Non-pigmented ciliary epithelial cell (primary cell): ENCODE data around the gene ADAM12.
"Not testable (repeated sequence)": the region's sequence is repeated elsewhere in the genome, so short reads cannot be mapped to it uniquely, and the experiment has no call there.

Experiments
- DNase-seq: peaks from one replicate; pipeline ENCODE4 v3.0.0-alpha.2; 2010; ENCODE audit warnings: low read depth

Gene ADAM12

DNA sequence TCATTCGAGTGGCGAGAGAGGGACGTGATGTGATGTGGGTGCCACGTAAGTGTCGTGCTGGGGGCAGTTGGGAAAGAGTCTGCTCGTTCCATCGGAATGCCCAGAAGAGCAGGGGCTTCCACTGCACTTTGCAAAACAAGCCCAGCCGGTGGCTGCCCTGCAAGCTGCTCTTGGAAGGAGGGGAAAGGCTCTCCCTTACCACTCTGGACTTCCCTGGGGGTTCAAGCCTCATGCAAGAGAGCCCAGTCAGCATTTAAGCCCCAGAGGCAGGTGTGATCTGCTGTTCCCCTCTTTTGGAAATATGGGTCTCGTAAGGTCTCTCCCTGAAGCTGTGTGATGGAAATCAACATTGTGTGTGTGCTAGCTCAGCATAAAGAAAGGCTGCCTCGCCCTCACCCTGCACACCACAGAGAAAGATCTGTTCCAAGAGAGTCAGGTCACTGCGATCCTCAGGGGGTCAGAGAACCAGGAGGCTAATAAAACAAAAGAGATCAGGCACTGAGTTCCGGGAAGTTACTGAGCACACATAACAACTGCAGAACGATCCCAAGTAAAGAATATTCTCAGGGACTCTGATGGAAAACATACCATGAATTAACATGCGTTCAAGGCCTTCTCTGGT, 212.5 kb downstream of the ADAM12 start:
- DNase-seq = no peak

DNA sequence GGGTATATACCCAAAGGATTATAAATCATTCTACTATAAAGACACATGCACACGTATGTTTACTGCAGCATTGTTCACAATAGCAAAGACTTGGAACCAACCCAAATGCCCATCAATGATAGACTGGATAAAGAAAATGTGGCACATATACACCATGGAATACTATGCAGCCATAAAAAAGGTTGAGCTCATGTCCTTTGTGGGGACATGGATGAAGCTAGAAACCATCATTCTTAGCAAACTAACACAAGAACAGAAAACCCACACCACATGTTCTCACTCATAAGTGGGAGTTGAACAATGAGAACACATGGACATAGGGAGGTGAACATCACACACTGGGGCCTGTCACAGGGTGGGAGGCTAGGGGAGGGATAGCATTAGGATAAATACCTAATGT, 215.5 kb downstream of the ADAM12 start:
- DNase-seq = not testable (repeated sequence)

DNA sequence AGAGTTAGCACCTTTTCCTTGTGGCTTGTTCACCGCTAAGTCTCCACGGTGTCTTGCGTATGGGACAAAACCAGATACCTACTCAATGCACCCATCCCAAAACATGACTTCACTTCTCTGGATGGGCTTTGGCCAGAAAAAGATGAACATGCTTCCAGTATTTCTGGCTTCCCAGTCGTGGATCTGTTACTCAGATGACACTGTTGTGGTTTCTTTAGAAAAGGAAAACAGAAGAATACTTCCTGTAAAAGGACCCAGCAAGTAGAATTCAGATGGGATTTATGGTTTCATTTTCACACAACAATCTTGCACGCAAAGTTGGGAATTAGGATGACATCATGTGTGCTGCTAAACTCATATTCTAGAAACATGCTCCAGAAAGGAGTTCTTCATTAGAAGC, 216.7 kb downstream of the ADAM12 start:
- DNase-seq = peak; percentile 53

DNA sequence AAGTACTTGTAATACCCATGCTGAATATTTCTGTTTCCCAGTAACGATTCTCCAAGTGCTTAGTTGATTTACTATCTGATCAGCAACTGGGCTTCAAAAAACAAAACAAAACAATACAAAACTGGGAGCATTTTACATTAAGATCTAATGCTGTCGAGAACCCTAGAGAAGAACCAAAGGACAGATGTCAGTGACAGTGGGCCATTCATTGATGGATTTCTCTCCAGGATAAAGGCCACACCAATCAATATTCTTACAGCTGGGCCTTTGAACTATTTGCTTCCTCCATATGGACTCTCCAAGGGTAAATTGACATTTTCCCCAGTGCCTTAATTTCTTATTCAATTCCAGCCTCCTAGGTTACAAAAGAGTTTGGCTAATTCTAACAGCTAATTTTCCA, 217.5 kb downstream of the ADAM12 start:
- DNase-seq = no peak

DNA sequence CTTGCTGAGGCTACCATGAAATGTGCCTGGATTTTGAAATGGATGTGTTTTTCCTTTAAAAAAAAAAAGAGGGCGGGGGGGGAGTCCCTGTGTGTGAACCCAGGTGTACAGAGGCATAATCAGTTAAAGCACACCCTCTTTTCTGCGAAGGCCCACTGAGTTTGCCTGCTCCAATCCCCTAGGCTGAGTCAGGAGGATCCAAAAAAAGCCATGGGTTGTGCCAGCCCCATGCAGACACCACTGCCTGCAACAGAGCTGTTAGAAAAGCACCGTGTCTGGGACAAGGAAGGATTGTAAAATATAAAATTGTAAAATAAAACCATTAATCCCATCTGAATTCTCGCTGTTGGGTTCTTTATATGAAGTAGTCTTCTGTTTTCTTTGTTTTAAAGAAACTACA, 217.9 kb downstream of the ADAM12 start:
- DNase-seq = no peak

DNA sequence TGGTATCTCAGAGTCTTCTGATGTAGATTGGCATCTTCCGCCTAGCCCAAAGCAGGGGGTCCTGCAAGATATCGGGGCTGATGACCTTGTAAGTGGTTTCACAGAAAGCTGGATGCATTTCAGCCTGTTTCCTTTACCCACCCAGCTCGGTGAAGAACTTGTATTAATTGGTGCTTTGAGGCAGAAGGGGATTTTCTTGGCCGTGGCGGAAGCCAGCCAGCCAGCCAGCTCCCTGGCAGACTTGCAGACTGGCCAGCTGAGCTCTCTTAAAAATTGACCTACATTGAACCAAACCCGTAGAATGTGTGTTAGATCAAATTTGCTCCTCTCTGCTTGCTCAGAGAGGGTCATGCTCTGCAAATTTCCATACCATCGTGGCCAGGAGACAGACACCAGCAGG, 218.4 kb downstream of the ADAM12 start:
- DNase-seq = no peak

DNA sequence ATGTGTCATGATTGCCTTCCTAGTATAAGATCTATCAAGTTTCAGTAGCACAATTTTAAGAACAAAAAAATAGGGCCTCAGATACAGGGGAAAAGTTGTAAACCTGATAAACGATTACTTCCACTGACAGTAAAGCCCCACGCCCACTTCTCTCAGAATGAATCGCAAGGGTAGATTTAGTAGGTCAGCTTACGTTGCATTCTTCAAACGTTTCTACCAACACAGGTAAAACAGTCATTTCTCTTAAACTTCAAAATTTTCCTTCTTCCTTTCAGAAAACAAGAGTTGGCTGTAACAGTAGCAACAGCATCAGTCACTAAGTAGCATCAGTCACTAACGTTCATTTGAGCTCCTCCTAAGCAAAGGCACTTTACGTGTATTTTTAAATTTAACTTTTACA, 221.5 kb downstream of the ADAM12 start:
- no peak for DNase-seq

DNA sequence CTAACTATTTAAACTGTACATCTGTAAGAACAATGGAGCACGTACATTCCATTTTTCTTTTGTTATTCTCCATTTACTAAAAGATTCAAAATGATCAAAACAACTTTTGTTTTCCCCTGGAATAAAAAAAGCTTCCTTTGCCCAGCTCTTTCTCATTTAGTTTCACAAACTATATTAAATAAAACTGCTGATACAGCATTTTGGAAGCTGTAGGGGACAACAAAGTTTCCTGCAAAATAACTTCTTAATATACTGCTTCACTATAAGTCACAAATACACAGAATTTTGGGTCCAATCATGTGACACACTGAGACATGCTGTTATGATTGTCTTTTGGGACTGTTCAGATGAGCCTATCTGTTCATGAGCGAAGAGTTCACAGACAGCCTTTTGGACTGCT, 222.4 kb downstream of the ADAM12 start:
- DNase-seq = no peak

DNA sequence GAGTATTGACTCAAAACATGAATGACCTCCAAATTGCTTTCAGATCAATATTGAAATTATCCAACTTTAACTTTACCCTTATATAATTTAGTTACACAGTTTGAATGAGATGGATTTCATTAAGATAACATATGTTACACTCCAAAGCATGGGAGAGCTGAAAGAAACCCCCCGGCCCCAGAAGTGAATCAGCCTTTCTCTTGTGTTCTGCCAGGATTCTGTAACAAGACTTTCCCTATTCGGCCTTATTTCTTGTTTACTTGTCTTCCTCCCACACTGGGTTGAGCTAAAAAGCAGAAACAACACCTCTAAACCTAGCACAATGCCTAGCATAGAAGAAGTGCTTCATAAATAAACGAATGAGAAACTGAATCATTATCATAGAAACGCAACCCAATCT, 224.8 kb downstream of the ADAM12 start:
- no peak for DNase-seq

DNA sequence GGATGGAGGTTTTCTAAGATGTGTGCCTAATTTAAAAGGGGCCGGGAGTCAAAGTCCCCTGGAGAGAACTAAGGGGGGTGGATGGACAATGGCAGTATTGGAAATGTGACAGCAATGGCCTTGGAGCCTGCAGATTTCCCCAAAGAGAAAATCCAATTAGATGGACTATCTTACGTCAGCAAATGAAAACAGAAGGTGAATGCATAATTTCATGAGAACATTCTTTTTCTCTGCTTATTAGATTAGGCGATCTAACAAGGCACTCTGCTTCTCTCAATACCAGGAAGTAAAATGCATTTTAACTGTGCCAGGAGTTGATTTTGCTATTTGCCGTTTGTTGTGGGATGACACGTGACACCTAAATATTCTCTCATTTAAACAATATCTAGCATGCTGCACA, 226.6 kb downstream of the ADAM12 start:
- no peak for DNase-seq

DNA sequence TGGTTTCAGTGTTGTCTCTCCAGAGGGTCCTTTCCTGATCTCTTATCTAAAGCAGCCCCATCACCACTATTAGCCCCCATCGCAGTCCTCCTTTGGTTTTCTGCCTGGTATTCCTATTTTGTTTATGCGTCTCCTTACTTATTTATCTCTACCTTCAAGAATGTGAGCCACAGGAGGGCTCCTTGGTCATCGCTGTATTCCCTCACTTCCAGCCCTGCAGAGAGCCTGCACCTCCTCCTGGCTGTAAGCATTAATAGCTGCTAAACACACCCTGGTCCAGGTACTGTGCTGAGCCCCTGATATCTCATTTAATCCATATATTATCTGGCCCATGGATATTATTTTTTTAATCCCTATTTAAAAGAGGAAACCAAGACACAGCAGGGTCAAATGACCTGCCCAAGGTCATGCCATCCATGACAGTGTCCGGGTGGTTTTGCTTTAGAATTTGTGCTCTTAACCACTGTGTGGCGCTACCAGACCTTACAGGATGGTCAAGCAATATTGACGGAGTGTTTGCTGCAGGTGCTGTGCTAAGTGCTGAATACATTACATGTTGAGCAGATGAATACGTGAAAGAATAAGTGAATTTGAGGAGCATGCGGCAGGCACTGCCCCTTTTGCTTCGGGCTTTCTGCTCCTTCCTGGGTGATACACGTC, 227.2 kb downstream of the ADAM12 start:
- DNase-seq = no peak

DNA sequence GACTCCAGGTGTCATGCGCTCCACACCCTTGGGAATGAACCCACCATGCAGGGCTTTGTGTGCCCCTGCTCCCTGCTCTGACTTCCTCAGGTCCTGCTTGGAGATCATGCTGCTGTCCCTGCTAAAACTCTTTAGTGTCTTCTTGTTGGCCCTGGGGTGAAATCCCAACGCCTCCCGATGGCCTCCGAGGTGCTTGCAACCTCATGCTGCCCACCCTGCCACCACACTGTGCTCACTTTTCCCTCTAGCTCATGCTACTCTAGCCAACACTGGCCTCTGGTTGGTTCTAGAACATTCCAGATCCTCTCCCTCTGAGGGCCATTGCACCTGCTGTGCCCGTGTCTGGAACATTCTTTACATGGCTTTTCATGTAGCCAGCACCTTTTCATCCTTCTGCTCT, 227.7 kb downstream of the ADAM12 start:
- DNase-seq = no peak

DNA sequence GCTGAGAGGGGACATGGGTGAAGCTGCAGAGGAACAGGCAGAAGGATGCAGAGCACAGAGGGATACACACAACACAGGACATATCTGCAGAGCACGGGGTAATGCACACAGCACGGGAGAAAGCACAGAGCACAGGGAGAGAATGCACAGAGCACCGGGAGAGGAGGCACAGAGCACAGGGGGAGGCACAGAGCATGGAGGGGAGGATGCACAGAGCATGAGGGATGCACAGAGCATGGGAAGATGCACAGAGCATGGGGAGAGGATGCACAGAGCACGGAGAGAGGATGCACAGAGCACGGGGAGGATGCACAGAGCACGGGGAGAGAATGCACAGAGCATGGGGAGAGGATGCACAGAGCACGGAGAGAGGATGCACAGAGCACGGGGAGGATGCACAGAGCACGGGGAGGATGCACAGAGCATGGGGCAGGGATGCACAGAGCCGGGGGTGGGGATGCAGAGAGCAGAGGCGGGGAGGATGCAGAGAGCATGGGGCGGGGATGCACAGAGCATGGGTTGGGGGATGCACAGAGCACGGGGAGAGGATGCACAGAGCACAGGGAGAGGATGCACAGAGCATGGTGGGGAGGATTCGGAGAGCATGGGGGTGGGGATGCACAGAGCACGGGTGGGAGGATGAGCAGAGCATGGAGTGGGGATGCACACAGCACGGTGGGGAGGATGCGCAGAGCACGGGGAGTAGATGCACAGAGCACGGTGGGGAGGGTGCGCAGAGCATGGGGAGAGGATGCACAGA, 230.0 kb downstream of the ADAM12 start:
- DNase-seq = no peak

DNA sequence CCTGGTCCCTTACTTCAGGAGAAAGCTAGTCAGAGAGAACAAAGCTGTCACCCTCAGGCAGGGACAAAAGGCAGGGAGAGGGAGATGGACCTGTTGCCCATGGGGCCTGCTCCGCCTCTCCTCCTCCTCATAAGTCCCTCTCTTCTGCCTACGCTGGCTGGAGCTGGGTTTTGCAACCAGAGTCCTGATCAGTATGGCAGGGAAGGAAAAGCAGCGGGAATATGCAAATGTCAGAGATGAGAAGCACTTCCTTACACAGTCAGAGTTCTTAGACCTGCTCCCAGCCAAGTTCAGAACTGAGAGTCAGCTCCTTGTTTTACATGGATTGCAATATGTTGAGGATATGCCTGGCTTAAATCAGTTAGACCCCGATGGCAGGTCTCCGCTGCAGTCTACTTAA, 231.1 kb downstream of the ADAM12 start:
- DNase-seq = no peak

DNA sequence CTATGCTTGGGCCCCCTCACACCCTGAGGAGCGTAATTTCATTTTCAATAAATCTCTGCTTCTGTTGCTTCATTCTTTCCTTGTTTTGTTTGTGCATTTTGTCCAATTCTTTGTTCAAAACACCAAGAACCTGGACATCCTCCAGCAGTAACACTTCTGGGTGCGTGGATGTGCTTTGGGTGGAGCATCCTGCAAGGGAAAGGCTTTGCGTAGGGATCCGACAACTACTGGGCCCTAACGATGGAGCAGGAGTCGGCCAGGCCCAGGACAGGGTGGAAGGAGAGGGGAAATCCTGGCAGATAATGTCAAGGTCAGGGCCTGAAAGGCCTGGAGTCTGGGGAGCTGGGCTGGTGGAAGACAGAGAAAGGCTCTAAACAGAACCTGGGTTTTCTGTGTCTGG, 231.8 kb downstream of the ADAM12 start:
- no peak for DNase-seq

DNA sequence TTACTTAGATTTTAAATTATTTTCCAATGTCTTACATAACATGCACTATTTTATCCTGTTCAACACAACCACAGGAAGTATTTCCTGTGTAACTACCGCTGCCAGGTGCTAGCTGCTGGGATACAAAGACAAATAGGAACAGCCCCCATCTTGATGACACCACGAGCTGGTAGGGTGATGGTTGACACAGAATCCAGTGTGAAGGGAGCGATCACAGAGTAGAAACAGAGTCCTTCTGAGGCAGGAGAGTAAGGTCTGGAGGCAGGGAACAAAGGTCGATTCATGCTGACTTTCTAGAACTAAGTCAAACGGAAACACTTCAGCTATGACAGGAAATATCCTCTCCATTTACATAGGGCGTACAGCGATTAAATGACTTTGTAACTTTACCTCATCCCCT, 232.3 kb downstream of the ADAM12 start:
- no peak for DNase-seq

DNA sequence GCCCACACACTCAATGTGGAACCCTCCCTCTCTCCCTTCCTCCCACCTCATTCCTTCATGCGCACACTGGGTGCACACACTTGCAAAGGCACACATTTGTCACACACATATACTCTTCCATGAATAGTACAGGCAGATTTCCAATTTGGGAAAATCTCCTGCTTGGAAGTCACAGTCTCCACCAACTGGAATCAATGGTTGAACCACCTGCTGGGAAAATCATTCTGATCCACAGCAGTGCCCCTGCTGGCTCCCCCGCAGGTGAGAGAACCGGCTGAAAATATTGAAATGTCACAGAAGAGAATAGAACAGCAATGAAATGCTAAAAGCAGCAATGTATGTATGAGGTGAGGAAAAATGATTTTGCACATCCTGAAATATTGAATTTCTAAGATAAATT, 232.7 kb downstream of the ADAM12 start:
- DNase-seq = no peak

DNA sequence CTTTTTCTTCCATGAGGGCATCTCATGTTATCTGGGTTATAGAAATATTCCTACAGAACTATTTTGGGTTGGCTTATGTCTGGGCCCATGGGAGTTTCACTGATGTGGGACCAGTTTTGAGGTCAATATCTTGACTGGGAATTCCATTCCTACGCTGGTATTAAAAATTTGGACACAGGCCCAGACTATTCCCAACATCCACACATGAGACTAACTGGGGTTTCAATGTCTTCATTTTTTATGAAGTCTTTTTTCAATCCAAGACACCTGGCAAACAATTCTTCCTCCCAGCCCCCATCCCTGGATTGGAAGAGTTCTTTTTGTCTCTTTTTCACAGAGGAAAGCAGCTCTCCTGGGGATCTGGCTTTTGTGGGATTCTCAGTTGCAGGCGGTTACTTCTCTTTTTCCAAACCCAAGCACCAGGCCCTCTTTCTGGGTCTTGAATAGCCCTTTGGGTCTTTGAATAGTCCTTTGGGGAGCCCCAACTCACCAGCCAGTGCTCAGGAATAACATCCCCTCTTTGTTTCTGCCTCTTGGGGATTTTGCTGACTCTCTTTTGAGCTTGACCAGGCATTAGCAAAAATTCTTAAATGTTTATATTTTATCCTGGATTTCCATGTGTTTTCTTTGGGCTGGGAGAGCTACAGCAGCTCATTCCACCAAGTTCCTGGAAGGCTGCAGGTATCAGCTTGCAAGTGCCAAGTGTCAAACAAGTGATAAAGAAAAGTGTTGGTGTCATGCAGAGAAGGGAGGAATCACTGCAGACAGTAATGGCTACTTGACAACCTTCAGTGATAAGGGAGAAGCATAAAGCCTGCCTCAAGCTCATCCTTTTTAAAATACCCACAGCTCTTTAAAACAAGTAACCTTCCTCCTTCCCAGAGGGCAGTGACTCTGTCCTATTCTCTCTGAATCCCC, 234.3 kb downstream of the ADAM12 start:
- no peak for DNase-seq

DNA sequence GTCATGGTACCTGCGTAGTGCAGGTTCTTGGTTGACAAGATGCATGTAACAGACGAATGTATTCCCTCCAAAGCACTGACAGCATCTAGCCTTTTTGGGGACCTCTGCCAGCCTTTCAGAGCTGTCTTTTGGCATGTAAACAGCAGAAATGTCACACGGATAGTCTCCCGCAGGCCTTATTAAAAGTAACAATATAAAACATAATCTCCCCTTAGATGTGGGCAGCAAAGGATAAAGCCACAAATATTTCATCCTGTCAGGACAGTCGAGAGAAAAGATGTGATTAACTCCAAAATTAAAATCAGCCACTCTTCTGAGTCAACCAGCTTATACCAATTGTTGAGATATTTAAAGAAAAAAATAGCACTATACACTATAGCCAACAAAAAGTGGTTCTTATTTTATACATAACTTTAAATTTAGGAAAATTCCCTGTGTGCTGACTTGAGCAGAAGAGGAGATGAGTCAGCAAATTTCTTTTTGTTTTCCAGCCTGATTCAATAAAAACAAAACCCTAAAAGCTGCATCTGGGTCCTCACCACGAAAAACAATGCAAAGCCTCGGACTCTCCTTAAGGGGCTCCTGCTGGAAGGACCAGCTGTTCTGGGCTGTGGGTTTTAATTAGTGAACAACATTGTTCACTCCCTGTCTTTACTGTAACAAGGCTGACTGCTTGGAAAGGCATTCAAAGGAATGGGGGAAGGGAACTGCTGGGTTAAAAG, 240.2 kb downstream of the ADAM12 start:
- DNase-seq = no peak

DNA sequence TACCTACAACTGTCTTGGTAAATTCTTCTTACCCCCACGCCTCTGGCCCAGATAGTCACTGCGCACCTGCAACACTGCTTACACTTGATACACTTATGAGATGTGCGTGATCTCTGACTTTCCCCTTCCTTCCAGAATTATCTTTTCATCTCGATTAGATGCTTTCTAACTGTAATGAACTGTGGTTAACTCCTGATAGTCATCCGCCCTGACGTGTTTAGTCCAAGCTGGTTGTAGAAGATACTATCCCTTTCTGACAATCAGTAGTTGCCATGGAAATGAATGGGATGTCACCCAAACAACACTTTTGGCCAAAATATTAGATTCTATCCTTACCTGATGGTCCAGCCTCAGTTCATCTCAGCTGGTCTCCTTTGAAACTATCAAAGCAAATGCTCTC, 241.5 kb downstream of the ADAM12 start:
- DNase-seq = no peak

DNA sequence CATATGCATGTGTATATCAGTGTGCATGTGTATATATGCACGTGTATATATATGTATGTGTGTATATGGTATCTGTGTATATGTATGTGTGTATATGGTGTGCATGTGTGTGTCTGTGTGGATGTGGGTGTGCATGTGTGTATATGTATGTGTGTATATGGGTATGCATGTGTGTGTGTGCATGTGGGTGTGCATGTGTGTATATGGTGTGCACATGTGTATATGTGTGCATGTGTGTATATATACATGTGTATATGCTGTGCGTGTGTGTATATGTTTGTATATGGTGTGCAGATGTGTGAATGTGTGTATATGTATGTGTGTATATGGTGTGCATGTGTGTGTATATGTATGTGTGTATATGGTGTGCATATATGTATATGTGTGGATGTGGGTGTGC, 245.2 kb downstream of the ADAM12 start:
- no peak for DNase-seq

DNA sequence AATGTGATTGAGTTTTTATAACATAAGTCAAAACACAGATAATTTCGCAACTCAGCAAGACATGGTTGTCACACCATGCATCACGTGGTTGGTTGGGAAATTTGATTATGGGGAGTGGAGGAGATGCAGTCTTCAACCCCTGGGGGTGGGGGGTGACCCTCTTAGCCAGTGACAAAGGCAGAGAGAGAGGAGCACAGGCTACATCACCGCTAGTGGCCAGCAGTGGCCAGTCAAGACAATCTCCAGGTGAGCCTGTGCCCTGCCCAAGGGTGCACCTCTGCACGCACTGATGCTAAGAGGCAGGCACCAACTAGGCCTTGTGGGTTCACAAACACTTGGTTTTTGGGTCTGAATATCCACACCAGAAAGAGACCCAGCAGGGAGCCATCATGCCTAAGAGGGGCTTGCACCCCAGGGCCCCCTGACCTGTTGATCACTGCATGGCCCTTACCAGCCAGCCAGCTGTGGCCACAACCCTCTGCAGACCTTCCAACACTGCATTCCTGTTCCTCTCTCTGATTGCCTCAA, 247.5 kb downstream of the ADAM12 start:
- no peak for DNase-seq
